PC-3 (cell line): ENCODE data around the gene ST7. TPM values are rescaled to one million over a fixed set of nuclear protein-coding genes. Genes with fewer than 3 reads are reported as not detected.

Experiments used
- ATAC-seq: fragments of 200-7000 bp; cut with Tn5 transposase; 2 replicates; pipeline ENCODE4 v1.9.1; 2020; ENCODE audit warnings: mild to moderate bottlenecking, moderate library complexity
- BruUV-seq: library from RNA; stranded (reverse); fragments of 400-500 nt; replicated peaks from 2 replicates; lab custom pipeline; 2021; lab: Mats Ljungman, UMichigan
- CTCF ChIA-PET: fragments of 300-600 bp; sonication (Branson Sonifier 250); formaldehyde crosslinking; loops from one replicate; lab custom pipeline; 2022; ENCODE audit warnings: antibody characterized with exemption; lab: Charles Lee
- POLR2A ChIA-PET: fragments of 300-600 bp; sonication (Branson Sonifier 250); formaldehyde crosslinking; loops from one replicate; lab custom pipeline; 2022; ENCODE audit warnings: antibody characterized with exemption; ENCODE audit not compliant: unreplicated experiment; lab: Charles Lee
- DNase-seq: peaks from one replicate; pipeline ENCODE4 v3.0.0-alpha.2; 2015
- H2AFZ ChIP-seq: fragments of 300-600 bp; sonication (generic); 2 replicates; pipeline ENCODE4 v1.6.0; 2016; ENCODE audit warnings: antibody characterized with exemption, low read length
- H3F3A ChIP-seq: fragments of 300-600 bp; sonication (generic); one replicate; pipeline ENCODE4 v1.6.0; 2017; ENCODE audit warnings: antibody characterized with exemption, low read length, control low read depth, mild to moderate bottlenecking; ENCODE audit not compliant: unreplicated experiment
- H3K27ac ChIP-seq: fragments of 300-600 bp; sonication (generic); 2 replicates; pipeline ENCODE4 v1.5.1; 2016; ENCODE audit warnings: mild to moderate bottlenecking, low read length
- H3K27me3 ChIP-seq: fragments of 300-600 bp; sonication (generic); 2 replicates; pipeline ENCODE4 v1.6.1; 2016; ENCODE audit warnings: low read length, mixed read lengths
- H3K36me3 ChIP-seq: fragments of 300-600 bp; sonication (generic); 2 replicates; pipeline ENCODE4 v1.6.1; 2016; ENCODE audit warnings: low read depth, mixed run types, low read length, mixed read lengths
- H3K4me1 ChIP-seq: fragments of 300-600 bp; sonication (generic); 2 replicates; pipeline ENCODE4 v1.5.1; 2016; ENCODE audit warnings: low read length; ENCODE audit not compliant: insufficient read depth
- H3K4me2 ChIP-seq: fragments of 300-600 bp; sonication (generic); 2 replicates; pipeline ENCODE4 v1.6.0; 2016; ENCODE audit warnings: low read length
- H3K4me3 ChIP-seq: fragments of 300-600 bp; sonication (generic); 2 replicates; pipeline ENCODE4 v1.5.1; 2016; ENCODE audit warnings: mild to moderate bottlenecking, low read length, mixed read lengths
- H3K79me2 ChIP-seq: fragments of 300-600 bp; sonication (generic); 2 replicates; pipeline ENCODE4 v1.6.1; 2017; ENCODE audit warnings: low read length, mixed read lengths
- H3K9ac ChIP-seq: fragments of 300-600 bp; sonication (generic); 2 replicates; pipeline ENCODE4 v1.6.0; 2016; ENCODE audit warnings: mild to moderate bottlenecking, low read length
- H3K9me2 ChIP-seq: fragments of 300-600 bp; sonication (generic); replicated peaks from 2 replicates; pipeline ENCODE4 v1.6.1; 2016; ENCODE audit warnings: mixed run types, low read length, mixed read lengths
- H3K9me3 ChIP-seq: fragments of 300-600 bp; sonication (generic); 2 replicates; pipeline ENCODE4 v1.6.1; 2016; ENCODE audit warnings: low read length, mixed read lengths
- H4K20me1 ChIP-seq: fragments of 300-600 bp; sonication (generic); 2 replicates; pipeline ENCODE4 v1.6.1; 2016; ENCODE audit warnings: low read length, mixed read lengths
- CTCF ChIP-seq: fragments of 300-600 bp; sonication (generic); conservative IDR thresholded peaks from 2 replicates; pipeline ENCODE4 v1.5.1; 2017; ENCODE audit warnings: antibody characterized with exemption, low read depth, mild to moderate bottlenecking, low read length
- EZH2 ChIP-seq: fragments of 300-600 bp; sonication (generic); IDR thresholded peaks from one replicate; pipeline ENCODE4 v1.6.1; 2017; ENCODE audit warnings: antibody characterized with exemption, mild to moderate bottlenecking, low read length; ENCODE audit not compliant: unreplicated experiment
- EZH2phosphoT487 ChIP-seq: fragments of 300-600 bp; sonication (generic); IDR thresholded peaks from 2 replicates; pipeline ENCODE4 v1.6.1; 2018; ENCODE audit warnings: mild to moderate bottlenecking, antibody characterized with exemption, low read length, borderline replicate concordance
- intact Hi-C: fragments of 100-400 bp; cut with micrococcal nuclease; formaldehyde crosslinking; loops from 2 replicates; pipeline ENCODE4 v1.9.0; 2023
- total RNA-seq: library from RNA; depleted of rRNA; stranded (reverse); fragments of >200 nt; gene quantifications from 2 replicates; pipeline ENCODE4 v1.2.3, GENCODE V29; 2014

The ST7 gene
- total RNA-seq, 1 experiment from 2014 or later: 19.7 TPM

DNA sequence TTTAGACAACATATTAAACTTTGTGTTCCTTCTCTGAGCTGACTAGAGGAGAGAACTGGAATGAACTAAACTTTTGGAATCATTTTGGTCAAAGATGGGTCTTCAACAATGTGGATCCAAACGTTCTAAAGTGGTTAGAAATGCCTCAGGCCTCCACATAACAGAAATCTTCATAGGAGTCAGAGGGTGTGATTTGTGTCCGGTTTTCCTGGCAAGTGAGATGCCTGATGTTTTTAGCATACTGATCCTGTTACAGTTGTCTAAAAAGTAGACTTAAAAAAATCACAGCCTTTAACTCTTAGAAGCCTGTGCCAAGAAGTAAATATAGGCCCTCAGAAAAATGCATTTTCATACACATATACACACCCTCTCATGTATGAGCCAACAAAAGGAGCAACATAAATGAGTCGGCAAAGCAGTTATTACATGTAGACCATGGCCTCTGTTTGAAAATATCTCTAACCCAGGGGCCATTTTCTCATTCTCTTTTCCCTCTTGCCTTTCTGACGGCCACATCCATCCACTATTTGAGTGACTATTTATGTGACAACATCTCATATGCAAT lies 64.5 kb downstream of the ST7 start:
- DNase-seq: no peak
- Histone ChIP-seq H3K4me1 (peaks cover 13% of the 10 kb centered on the region), H3F3A (no peaks in the 10 kb centered on the region), H3K9me3 (no peaks in the 10 kb centered on the region), H3K4me3 (no peak overlapping the region), H3K36me3 (no peaks in the 10 kb centered on the region), H3K79me2 (peaks cover 3% of the 10 kb centered on the region; the same call in 1 of the 2 replicates), H3K9me2 (no peaks in the 10 kb centered on the region), H3K27ac (no peak overlapping the region), H2AFZ (no peak overlapping the region), H3K4me2 (no peak overlapping the region), H3K9ac (no peak overlapping the region), H4K20me1 (no peaks in the 10 kb centered on the region), H3K27me3 (no peaks in the 10 kb centered on the region)
- no peak for ATAC-seq
- TF ChIP-seq EZH2phosphoT487 (no peak), CTCF (no peak), EZH2 (no peak)
- intact Hi-C loops: no loop called here
- ChIA-PET CTCF (no interaction called here), POLR2A (no interaction called here)
- no TSS peak for BruUV-seq

DNA sequence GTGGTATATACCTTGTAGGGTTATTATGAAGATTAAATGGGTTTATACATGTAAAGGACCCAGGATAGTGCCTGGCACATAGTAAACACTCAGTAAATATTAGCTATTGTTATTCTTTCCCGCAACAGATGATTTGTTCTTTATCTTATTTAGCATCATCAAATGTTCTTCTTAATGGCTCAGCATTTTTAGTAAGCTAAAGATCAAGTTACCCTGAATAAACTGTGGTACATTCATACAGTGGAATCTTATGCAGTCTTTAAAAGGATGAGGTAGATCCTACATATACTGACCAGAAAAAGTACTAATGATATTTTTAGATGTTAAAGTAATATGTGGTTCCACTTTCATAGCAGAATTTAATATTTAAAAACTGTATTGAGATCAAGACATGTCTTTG lies 65.4 kb downstream of the ST7 start:
- no TSS peak for BruUV-seq
- H4K20me1 ChIP-seq: no peaks in the 10 kb centered on the region
- no peaks in the 10 kb centered on the region for H3F3A ChIP-seq
- CTCF ChIA-PET: no interaction called here
- no peaks in the 10 kb centered on the region for H3K9me2 ChIP-seq
- DNase-seq (no peak), ATAC-seq (no peak)
- intact Hi-C loops: no loop called here
- TF ChIP-seq EZH2: no peak
- no peak overlapping the region for H3K4me3 ChIP-seq
- POLR2A ChIA-PET: no interaction called here
- no peaks in the 10 kb centered on the region for H3K27me3 ChIP-seq
- no peak overlapping the region for H3K9ac ChIP-seq
- H3K36me3 ChIP-seq: no peaks in the 10 kb centered on the region
- no peak overlapping the region for H3K27ac ChIP-seq
- H3K79me2 ChIP-seq: peaks cover 3% of the 10 kb centered on the region; the same call in 1 of the 2 replicates
- H3K4me1 ChIP-seq: peaks cover 13% of the 10 kb centered on the region
- H3K4me2 ChIP-seq: no peak overlapping the region
- no peaks in the 10 kb centered on the region for H3K9me3 ChIP-seq
- no peak overlapping the region for H2AFZ ChIP-seq

DNA sequence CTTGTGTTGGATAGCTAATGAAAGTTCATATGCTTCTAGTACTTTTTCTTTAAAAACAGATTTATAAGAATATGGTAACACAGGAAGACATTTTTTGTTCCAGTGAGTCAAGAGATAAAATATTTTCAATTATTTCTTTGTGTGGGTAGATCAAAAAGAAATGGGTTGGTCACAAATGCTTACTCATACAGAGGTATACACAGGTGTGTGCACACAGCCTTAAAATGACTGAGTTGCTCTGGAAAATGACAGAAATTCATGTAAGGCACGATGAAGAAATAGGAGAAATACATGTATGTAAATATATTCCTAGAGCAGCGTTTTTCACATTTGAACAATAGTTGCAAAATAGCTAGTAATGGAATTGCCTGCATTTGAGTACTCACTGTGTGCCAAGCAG lies 66.0 kb downstream of the ST7 start:
- no peaks in the 10 kb centered on the region for H3K9me2 ChIP-seq
- H3K4me1 ChIP-seq: peaks cover 13% of the 10 kb centered on the region
- H3K9ac ChIP-seq: no peak overlapping the region
- BruUV-seq: no TSS peak
- H3K27ac ChIP-seq: no peak overlapping the region
- peaks cover 2% of the 10 kb centered on the region; the same call in 1 of the 2 replicates for H3K79me2 ChIP-seq
- TF ChIP-seq EZH2: no peak
- no peak for TF ChIP-seq EZH2phosphoT487
- no peak for TF ChIP-seq CTCF
- POLR2A ChIA-PET: no interaction called here
- no peaks in the 10 kb centered on the region for H3K9me3 ChIP-seq
- H2AFZ ChIP-seq: no peak overlapping the region
- ATAC-seq (peak; percentile 35; the same call in 1 of the 2 replicates), DNase-seq (peak; percentile 60)
- no peaks in the 10 kb centered on the region for H3F3A ChIP-seq
- H4K20me1 ChIP-seq: no peaks in the 10 kb centered on the region
- no peaks in the 10 kb centered on the region for H3K27me3 ChIP-seq
- H3K4me3 ChIP-seq: no peak overlapping the region
- peak overlapping the region; percentile 68 for H3K4me2 ChIP-seq
- H3K36me3 ChIP-seq: no peaks in the 10 kb centered on the region
- intact Hi-C loops: no loop called here
- CTCF ChIA-PET: interaction anchor here (0.7 kb wide), 1 partner anchor 36 kb away, joined by 4 read pairs; no protein-coding TSS in a partner anchor
